GM12865 (cell line): ENCODE data around the gene FAM47A.

Experiments used
- DNase-seq: peaks from one replicate; pipeline ENCODE4 v3.0.0; 2010; ENCODE audit warnings: low read depth
- H3K4me3 ChIP-seq: 2 replicates; pipeline ENCODE4 v1.5.1; 2011; ENCODE audit warnings: mild to moderate bottlenecking, low read depth, low read length, control low read depth
- CTCF ChIP-seq: IDR thresholded peaks from 2 replicates; pipeline ENCODE4 v1.5.1; 2011; ENCODE audit warnings: low read length, control low read depth, low read depth, inconsistent platforms; ENCODE audit not compliant: insufficient read depth; ENCODE audit errors: missing control alignments

The FAM47A gene

GRCh38 chrX:34132028-34132427 lies at the start of gene FAM47A:
Gene FAM47A (minus strand): TSS chrX:34132314. CDS start chrX:34132278, 36 bp downstream.
- DNase-seq: no peak
- no peak within 1 kb of the TSS for H3K4me3 ChIP-seq
- no peak for TF ChIP-seq CTCF

- no peak overlapping the region for H3K4me3 ChIP-seq
- TF ChIP-seq CTCF: no peak
- no peak for DNase-seq
These were observed 15.2 kb upstream of the FAM47A start for GRCh38 chrX:34147345-34147744.

- no peak for DNase-seq
- no peak overlapping the region for H3K4me3 ChIP-seq
- no peak for TF ChIP-seq CTCF
These were observed 14.8 kb upstream of the FAM47A start for GRCh38 chrX:34146906-34147305.

GRCh38 chrX:34144246-34144645 lies 12.1 kb upstream of the FAM47A start:
- no peak for DNase-seq
- no peak overlapping the region for H3K4me3 ChIP-seq
- TF ChIP-seq CTCF: no peak

GRCh38 chrX:34140816-34141215 lies 8.7 kb upstream of the FAM47A start:
- TF ChIP-seq CTCF: no peak
- DNase-seq: no peak
- H3K4me3 ChIP-seq: no peak overlapping the region

GRCh38 chrX:34130980-34131744 lies 952 bp downstream of the FAM47A start:
- no peak for DNase-seq
- no peak for TF ChIP-seq CTCF
- no peak overlapping the region for H3K4me3 ChIP-seq

GRCh38 chrX:34130501-34130900 lies 1.6 kb downstream of the FAM47A start:
- H3K4me3 ChIP-seq: no peak overlapping the region
- DNase-seq: no peak
- no peak for TF ChIP-seq CTCF
